Activated naive CD4-positive, alpha-beta T cell treated with anti-CD3 and anti-CD28 coated beads for 36 hours (primary cell): ENCODE data around the gene ADK. TPM values are rescaled to one million over a fixed set of nuclear protein-coding genes. Genes with fewer than 3 reads are reported as not detected.
"Not testable (repeated sequence)": the region's sequence is repeated elsewhere in the genome, so short reads cannot be mapped to it uniquely, and the experiment has no call there.

Source experiments
- CTCF ChIA-PET: fragments of 350-600 bp; sonication (Branson Sonifier 250); formaldehyde crosslinking; loops from one replicate; lab custom pipeline; 2021; ENCODE audit warnings: antibody characterized with exemption; lab: Charles Lee
- DNase-seq: peaks from one replicate; pipeline ENCODE4 v3.0.0-alpha.2; 2020
- H3K27ac Mint-ChIP-seq: one replicate; pipeline ENCODE4 v1.8.0; 2021; ENCODE audit warnings: mild to moderate bottlenecking, mixed read lengths
- H3K27me3 Mint-ChIP-seq: one replicate; pipeline ENCODE4 v1.8.0; 2021; ENCODE audit warnings: low read depth, mixed read lengths
- H3K36me3 Mint-ChIP-seq: one replicate; pipeline ENCODE4 v1.8.0; 2021; ENCODE audit warnings: low read depth, mixed read lengths
- H3K4me1 Mint-ChIP-seq: one replicate; pipeline ENCODE4 v1.8.0; 2021; ENCODE audit warnings: low read depth, mixed read lengths
- H3K4me3 Mint-ChIP-seq: one replicate; pipeline ENCODE4 v1.8.0; 2021; ENCODE audit warnings: mild to moderate bottlenecking, moderate library complexity, mixed read lengths
- H3K9me3 Mint-ChIP-seq: one replicate; pipeline ENCODE4 v1.8.0; 2021; ENCODE audit warnings: mixed read lengths
- intact Hi-C: fragments of 100-400 bp; cut with micrococcal nuclease; formaldehyde crosslinking; loops from one replicate; pipeline ENCODE4 v1.15.1; 2023
- total RNA-seq, 2 experiments: library from RNA; stranded (reverse); gene quantifications; one replicate each; pipeline ENCODE4 v1.2.3, GENCODE V29; 2021

The ADK gene
- total RNA-seq, 2 experiments from 2014 or later = 43.4 to 43.9 TPM

GRCh38 chr10:74451127-74451829, 300.3 kb downstream of the ADK start:
- Mint-ChIP-seq H3K36me3 (peaks cover 11% of the 10 kb centered on the region), H3K9me3 (peaks cover 5% of the 10 kb centered on the region), H3K4me3 (no peak overlapping the region), H3K27ac (no peak overlapping the region), H3K27me3 (no peaks in the 10 kb centered on the region), H3K4me1 (peaks cover 18% of the 10 kb centered on the region)
- CTCF ChIA-PET = interaction anchor here (0.6 kb wide), 1 partner anchor 584 kb away, joined by 3 read pairs; no protein-coding TSS in a partner anchor
- intact Hi-C loops = loop anchor here (1.0 to 2.0 kb wide), 2 partner anchors 52 to 134 kb away; no protein-coding TSS in a partner anchor
- peak; percentile 6 for DNase-seq

DNA sequence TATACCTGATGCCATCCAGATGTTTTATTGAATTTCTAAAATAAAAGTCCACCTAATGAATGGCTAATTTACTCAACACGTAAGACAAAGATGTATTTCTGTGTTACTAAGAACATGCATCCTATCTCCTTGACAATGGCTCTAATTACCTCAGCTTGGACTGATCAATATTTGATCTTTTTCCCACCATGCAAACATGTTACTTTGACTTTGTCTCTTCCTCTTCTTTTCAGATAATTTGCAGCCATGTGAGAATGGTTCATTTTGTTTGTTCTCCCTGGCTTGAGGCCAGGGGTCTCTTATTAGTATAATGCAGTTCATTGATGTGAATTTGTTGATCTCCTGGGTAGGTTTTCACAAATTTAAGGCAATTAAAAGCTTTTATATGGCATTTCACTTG, 302.1 kb downstream of the ADK start:
- H3K27ac Mint-ChIP-seq = no peak overlapping the region
- CTCF ChIA-PET = no interaction called here
- no peaks in the 10 kb centered on the region for H3K27me3 Mint-ChIP-seq
- peaks cover 16% of the 10 kb centered on the region for H3K36me3 Mint-ChIP-seq
- DNase-seq = no peak
- H3K4me3 Mint-ChIP-seq = no peak overlapping the region
- peaks cover 8% of the 10 kb centered on the region for H3K9me3 Mint-ChIP-seq
- intact Hi-C loops = no loop called here
- H3K4me1 Mint-ChIP-seq = peaks cover 18% of the 10 kb centered on the region

DNA sequence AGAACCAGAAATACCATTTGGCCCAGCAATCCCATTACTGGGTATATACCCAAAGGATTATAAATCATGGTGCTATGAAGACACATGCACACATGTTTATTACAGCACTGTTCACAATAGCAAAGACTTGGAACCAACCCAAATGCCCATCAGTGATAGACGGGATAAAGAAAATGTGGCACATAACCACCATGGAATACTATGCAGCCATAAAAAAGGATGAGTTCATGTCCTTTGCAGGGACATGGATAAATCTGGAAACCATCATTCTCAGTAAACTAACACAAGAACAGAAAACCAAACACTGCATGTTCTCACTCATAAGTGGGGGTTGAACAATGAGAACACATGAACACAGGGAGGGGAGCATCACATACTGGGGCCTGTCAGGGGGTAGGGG, 306.5 kb downstream of the ADK start:
- DNase-seq, H3K4me1 Mint-ChIP-seq, CTCF ChIA-PET, H3K27me3 Mint-ChIP-seq, H3K27ac Mint-ChIP-seq, intact Hi-C loops, H3K4me3 Mint-ChIP-seq, H3K9me3 Mint-ChIP-seq: not testable (repeated sequence)
- peaks cover 14% of the 10 kb centered on the region for H3K36me3 Mint-ChIP-seq

GRCh38 chr10:74460812-74461211, 309.8 kb downstream of the ADK start:
- peaks cover 10% of the 10 kb centered on the region for H3K36me3 Mint-ChIP-seq
- intact Hi-C loops = no loop called here
- peaks cover 3% of the 10 kb centered on the region for H3K4me1 Mint-ChIP-seq
- DNase-seq = no peak
- CTCF ChIA-PET = interaction anchor here (0.6 kb wide), 1 partner anchor 186 kb away, joined by 3 read pairs; no protein-coding TSS in a partner anchor
- H3K9me3 Mint-ChIP-seq = peaks cover 7% of the 10 kb centered on the region
- H3K27me3 Mint-ChIP-seq = no peaks in the 10 kb centered on the region
- no peak overlapping the region for H3K27ac Mint-ChIP-seq
- H3K4me3 Mint-ChIP-seq = no peak overlapping the region

- DNase-seq = no peak
These were observed 323.1 kb downstream of the ADK start for GRCh38 chr10:74474022-74474713.

DNA sequence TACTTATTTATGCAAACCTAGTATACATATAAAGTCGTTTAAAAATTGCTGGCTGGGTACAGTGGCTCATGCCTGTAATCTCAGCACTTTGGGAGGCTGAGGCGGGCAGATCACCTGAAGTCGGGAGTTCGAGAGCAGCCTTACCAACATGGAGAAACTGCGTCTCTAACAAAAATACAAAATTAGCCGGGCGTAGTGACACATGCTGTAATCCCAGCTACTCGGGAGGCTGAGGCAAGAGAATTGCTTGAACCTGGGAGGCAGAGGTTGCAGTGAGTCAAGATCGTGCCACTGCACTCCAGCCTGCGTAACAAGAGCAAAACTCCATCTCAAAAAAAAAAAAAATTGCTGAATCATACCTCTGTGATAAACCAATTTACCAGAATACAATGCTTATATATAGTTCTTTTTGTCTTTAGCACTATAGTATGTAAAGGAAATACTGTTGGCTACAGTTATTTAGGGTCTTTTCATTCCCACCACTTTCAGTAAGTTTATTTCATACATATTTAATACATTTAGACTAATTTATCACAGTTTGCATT, 325.2 kb downstream of the ADK start:
- H3K4me1 Mint-ChIP-seq, CTCF ChIA-PET, DNase-seq, intact Hi-C loops, H3K9me3 Mint-ChIP-seq, H3K27ac Mint-ChIP-seq, H3K27me3 Mint-ChIP-seq, H3K4me3 Mint-ChIP-seq: not testable (repeated sequence)
- peaks cover 17% of the 10 kb centered on the region for H3K36me3 Mint-ChIP-seq

More at GRCh38 chr10:74474022-74474713, 323.1 kb downstream of the ADK start:
- Mint-ChIP-seq H3K9me3 (no peaks in the 10 kb centered on the region), H3K36me3 (peaks cover 26% of the 10 kb centered on the region), H3K27ac (no peak overlapping the region), H3K4me1 (no peaks in the 10 kb centered on the region), H3K4me3 (no peak overlapping the region), H3K27me3 (no peaks in the 10 kb centered on the region)
- CTCF ChIA-PET = no interaction called here
- intact Hi-C loops = no loop called here

DNA sequence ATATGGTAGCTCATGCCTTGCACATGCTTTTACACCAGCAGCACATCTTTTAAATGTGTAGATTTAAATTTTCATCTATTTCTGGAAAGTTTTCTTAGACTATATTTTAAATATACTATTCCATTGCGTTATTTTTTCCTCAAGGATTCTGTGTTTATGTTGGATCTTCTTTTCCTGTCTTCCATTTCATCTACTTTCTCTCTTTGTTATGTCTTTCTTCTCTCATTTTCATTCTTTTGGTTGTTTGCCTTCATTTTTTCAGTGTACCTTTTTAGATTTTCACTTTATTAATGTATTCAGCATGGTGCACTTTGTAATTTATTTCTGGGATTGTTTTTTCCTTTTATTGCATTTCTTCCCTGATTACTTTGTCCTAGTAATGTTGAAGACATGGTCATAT, 329.8 kb downstream of the ADK start:
- Mint-ChIP-seq H3K27me3 (no peaks in the 10 kb centered on the region), H3K4me3 (no peak overlapping the region), H3K4me1 (no peaks in the 10 kb centered on the region), H3K27ac (no peak overlapping the region), H3K36me3 (peaks cover 26% of the 10 kb centered on the region), H3K9me3 (peaks cover 2% of the 10 kb centered on the region)
- CTCF ChIA-PET = no interaction called here
- no peak for DNase-seq
- intact Hi-C loops = no loop called here

DNA sequence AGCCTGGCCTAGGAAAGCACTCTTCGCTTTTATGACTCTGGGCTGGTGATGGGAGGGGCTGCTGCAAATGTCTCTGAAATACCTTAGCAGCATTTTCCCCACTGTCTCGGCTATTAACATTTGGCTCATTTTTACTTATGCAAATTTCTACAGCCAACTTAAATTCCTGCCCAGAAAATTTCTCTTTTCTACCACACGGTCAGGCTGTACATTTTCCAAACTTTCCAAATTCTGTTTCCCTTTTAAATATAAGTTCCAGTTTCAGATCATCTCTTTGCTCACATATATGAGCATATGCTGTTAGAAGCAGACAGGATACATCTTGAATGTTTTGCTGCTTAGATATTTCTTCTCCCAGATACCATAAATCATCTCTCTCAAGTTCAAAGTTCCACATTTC, 332.3 kb downstream of the ADK start:
- Mint-ChIP-seq H3K36me3 (peaks cover 26% of the 10 kb centered on the region), H3K27ac (no peak overlapping the region), H3K9me3 (peaks cover 2% of the 10 kb centered on the region)

DNA sequence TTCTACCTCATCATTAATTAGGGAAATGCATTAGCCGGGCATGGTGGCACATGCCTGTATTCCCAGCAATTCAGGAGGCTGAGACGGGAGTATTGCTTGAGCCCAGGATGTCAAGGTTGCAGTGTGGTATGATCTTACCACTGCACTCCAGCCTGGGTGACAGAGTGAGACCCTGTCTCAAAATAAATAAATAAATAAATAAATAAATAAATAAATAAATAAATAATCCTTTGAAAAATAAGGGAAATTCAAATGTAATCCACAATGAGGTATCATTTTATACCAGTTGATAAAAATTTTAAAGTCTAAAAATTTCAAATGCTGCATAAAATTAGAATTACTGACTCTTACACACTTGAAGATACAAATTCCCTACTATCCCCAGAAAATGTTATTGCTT, 334.3 kb downstream of the ADK start:
- H3K36me3 Mint-ChIP-seq = peaks cover 21% of the 10 kb centered on the region
- intact Hi-C loops = no loop called here
- peaks cover 2% of the 10 kb centered on the region for H3K9me3 Mint-ChIP-seq
- H3K27ac Mint-ChIP-seq = no peak overlapping the region
- DNase-seq = no peak
- no peak overlapping the region for H3K4me3 Mint-ChIP-seq
- no peaks in the 10 kb centered on the region for H3K27me3 Mint-ChIP-seq
- CTCF ChIA-PET = no interaction called here
- H3K4me1 Mint-ChIP-seq = no peaks in the 10 kb centered on the region

More for the DNA sequence above, 332.3 kb downstream of the ADK start:
- no peaks in the 10 kb centered on the region for H3K27me3 Mint-ChIP-seq
- no peak for DNase-seq
- H3K4me3 Mint-ChIP-seq = no peak overlapping the region
- intact Hi-C loops = no loop called here
- CTCF ChIA-PET = no interaction called here
- H3K4me1 Mint-ChIP-seq = no peaks in the 10 kb centered on the region

GRCh38 chr10:74486659-74487058, 335.6 kb downstream of the ADK start:
- no peaks in the 10 kb centered on the region for H3K27me3 Mint-ChIP-seq
- intact Hi-C loops = no loop called here
- peaks cover 2% of the 10 kb centered on the region for H3K9me3 Mint-ChIP-seq
- peaks cover 15% of the 10 kb centered on the region for H3K36me3 Mint-ChIP-seq
- no peak overlapping the region for H3K27ac Mint-ChIP-seq
- no peak for DNase-seq
- CTCF ChIA-PET = no interaction called here
- H3K4me1 Mint-ChIP-seq = peaks cover 1% of the 10 kb centered on the region
- H3K4me3 Mint-ChIP-seq = no peak overlapping the region

- peaks cover 1% of the 10 kb centered on the region for H3K4me1 Mint-ChIP-seq
- H3K27me3 Mint-ChIP-seq = no peaks in the 10 kb centered on the region
- CTCF ChIA-PET = no interaction called here
- no peak overlapping the region for H3K27ac Mint-ChIP-seq
- H3K36me3 Mint-ChIP-seq = peaks cover 2% of the 10 kb centered on the region
- intact Hi-C loops = no loop called here
- DNase-seq = no peak
- no peak overlapping the region for H3K4me3 Mint-ChIP-seq
- no peaks in the 10 kb centered on the region for H3K9me3 Mint-ChIP-seq
These were observed 337.9 kb downstream of the ADK start for GRCh38 chr10:74488907-74489306.

GRCh38 chr10:74490551-74490950, 339.5 kb downstream of the ADK start:
- intact Hi-C loops = no loop called here
- H3K4me3 Mint-ChIP-seq = no peak overlapping the region
- peaks cover 2% of the 10 kb centered on the region for H3K36me3 Mint-ChIP-seq
- no peaks in the 10 kb centered on the region for H3K9me3 Mint-ChIP-seq
- CTCF ChIA-PET = interaction anchor here (0.6 kb wide), 1 partner anchor 208 kb away, joined by 7 read pairs; no protein-coding TSS in a partner anchor
- peaks cover 1% of the 10 kb centered on the region for H3K4me1 Mint-ChIP-seq
- no peak for DNase-seq
- no peak overlapping the region for H3K27ac Mint-ChIP-seq
- H3K27me3 Mint-ChIP-seq = no peaks in the 10 kb centered on the region
